HG03442 (cell line): Measurements from ENCODE around the gene CNST.
A peak's percentile ranks its signal among the peaks of the same experiment; 100 is the strongest.
"Not testable (repeated sequence)": the region's sequence is repeated elsewhere in the genome, so short reads cannot be mapped to it uniquely, and the experiment has no call there.

Experiments
- ATAC-seq: cut with Tn5 transposase; IDR thresholded peaks from one replicate; pipeline ENCODE4 v1.9.1; 2021; ENCODE audit warnings: mild to moderate bottlenecking, moderate library complexity; ENCODE audit not compliant: unreplicated experiment

The CNST gene

DNA sequence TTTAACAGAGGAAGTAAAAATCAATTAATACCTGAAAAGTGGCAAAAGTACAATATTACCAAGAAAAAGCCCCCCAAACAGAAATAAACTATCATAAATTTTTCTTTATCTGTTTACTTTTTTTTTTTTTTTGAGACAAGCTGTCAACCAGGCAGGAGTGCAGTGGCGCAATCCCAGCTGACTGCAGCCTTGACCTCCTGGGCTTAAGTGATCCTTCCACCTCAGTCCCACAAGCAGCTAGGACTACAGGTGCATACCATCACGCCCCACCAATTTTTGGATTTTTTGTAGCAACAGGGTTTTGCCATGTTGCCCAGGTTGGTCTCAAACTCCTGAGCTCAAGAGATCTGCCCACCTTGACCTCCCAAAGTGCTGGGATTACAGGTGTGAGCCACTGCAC is 8.2 kb upstream of the CNST start:
- no peak for ATAC-seq

DNA sequence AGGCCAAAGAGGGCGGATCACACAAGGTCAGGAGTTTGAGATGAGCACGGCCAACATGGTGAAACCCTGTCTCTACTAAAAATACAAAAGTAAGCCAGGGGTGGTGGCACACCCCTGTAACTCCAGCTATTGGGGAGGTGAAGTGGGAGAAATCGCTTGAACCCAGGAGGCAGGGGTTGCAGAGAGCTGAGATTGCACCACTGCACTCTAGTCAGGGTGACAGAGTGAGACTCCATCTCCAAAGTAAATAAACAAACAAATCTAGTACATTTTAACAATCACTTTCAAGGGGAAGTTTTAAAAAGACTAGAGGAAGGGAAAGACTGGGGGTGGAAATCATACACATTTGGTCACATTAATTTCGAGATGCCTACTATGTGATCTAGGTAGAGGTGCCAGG is 6.9 kb upstream of the CNST start:
- ATAC-seq: no peak

DNA sequence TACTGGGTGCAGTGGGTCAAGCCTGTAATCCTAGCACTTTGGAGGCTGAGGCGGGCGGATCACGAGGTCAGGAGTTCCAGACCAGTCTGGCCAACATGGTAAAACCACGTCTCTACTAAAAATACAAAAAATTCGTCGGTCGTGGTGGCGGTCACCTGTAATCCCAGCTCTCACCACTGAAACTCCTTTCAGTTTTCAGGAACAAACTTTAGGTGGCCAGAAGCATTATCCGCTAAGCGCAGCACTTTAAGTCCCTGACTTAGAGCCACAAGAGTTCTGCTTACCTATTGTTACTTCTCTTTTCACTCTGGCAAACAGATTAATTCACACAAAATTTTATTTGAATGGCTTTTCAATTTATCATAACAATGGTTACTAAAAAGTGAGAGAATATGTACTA is 5.4 kb upstream of the CNST start:
- ATAC-seq: not testable (repeated sequence)

DNA sequence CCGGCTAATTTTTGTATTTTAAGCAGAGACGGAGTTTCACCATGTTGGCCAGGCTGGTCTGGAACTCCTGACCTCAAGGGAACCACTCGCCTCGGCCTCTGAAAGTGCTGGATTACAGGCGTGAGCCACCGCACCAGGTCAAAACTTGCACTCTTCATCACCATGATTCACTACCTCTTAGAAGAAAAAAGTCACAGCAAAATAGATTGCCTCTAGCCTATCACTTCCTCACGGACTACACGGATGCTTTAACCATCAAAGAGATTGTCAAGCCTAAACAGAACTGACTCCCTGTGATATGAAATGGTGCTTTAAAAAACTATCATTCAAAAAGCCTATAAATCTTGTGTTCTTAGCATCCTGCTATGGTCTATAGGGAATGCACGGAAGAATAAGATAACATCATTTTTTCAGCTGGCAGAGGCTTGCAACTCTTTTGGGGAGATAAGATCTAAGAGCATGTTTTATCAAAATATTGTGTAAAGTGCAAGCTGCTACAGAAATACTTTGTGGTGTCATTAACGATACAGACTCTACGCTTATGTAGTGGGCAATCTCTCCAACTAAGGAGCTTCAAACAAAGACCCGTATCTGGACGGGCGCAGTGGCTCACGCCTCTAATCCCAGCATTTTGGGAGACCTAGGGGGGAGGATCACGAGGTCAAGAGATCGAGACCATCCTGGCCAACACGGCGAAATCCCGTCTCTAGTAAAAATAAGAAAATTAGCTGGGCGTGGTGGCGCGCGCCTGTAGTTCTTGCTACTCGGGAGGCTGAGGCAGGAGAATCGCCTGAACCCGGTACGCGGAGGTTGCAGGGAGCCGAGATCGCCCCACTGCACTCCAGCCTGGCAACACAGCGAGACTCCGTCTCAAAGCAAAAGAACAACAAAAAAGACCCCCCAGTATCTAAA is 1.2 kb upstream of the CNST start:
- ATAC-seq: no peak

DNA sequence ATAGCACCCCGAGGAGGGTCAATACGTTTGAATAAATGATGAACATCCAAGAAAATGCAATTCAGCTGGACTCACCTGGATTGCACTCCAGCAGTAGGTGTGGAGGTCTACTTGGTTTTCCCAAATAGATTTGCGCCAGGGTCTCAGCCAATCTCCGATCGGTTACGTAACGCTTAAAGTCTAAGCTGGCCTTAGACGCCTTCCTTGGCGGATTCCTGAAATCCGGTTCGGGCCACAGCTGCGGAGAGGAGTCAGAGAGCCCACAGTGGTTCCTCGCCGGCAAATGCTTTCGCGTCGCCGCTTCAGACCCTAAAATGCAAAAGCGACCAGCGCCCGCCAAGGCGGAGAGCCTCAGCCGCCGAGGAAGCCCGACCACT is 517 bp upstream of the CNST start:
- ATAC-seq: no peak

DNA sequence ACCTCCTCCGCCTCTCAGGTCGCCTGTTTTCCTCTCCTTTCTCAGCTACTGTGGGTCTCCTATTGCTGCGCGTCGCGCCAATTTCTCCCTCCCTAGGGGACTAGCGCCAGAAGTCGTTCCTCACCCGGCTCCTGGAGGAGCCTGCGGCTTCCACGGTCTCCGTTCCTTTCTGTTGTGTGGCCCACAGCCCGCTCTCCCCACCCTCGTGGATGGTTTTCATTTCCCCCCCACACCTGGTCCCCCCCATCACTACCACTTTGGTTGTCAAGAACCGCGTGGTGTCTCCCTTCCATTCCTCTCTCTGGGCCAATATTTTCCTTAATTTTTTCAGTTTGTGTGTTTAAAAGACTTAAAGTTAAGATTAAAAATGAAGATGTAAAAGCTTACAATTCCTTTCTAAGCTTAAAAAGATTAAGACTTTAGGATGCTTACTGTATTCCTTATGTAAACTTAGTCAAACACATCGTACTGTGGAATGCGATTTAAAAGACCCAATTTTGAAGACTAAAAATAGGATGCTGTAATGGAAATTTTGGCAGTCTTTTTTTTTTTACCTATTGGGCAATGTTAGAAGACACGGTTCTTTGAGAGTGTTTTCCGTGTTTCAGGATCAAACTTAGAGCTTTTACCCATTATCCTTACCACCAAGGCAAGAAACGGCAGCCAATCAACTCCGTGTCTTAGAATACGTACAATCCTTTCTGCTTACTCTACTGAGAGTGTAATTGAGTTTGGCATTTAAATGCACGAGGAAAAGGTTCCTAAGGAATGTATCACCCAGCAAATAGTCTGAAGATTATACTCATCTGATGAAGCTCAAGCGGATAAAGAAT is 773 bp downstream of the CNST start:
- peak; percentile 14 for ATAC-seq

DNA sequence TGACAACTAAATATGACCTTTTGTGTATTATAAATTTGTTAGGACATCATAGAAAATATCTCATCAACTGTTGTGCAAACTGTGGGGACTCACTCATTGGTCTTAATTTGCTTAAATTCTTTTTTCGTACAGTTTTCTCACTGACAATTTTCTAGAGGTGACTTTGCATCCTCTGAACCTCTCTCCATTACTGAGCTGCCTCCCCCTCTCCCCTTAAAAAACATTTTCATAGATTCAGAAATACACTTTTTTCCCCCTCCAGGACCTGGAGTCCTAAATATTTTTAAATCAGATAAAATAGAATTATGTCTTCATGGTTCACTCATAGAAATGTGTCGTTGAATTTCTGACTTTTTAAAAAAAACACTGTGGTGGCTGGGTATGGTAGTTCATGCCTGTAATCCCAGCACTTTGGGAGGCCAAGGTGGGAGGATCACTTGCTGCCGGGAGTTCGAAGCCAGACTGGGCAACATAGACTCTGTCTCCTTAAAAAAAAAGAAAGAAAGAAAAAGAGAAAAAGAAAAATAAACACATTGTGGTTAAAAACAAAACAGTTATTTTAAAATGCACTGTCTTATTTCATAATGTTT is 1.5 kb downstream of the CNST start:
- ATAC-seq: no peak

DNA sequence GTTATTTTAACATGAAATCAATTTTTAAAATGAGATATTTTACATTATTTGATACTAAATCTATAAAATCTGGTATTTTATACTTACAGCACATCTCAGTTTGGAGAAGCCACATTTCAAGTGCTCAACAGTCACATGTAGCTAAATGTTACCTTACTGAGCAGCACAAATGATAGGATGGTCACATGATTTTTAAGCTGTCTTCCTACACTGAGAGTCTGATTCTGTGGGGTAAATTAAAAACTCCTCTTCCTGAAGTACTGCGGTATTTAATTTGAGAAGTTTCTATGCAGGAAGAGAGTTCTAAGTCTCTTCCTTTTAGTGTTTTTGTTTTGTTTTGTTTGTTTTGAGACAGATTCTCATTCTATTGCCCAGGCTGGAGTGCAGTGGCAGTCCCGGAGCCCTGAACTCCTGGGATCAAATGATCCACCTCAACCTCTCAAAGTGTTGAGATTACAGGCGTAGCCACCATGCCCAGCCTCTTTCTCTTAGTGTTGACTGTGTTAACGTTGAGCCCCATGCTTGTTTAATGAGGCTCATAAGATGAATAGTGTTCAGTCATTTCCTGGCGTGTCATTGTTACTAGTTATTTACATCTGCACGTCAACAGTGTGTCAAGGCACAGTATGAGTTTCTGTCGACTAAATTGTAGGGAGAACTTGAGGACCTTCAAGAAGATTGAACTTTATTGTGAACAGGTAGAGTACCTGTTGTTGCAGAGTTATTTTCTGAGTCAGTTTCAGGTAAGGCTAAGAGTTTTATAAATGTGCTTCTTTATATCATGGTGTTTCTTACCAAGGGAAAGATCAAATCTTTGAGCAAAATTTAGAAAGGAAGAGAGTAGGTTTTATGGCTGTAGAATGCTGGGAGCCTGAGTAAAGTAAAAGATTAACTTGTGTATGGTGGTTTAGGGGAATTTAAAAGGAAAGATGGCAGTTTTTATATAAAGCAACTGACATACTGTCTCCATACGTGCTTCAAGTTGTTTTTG is 3.3 kb downstream of the CNST start:
- ATAC-seq: peak; percentile 8

DNA sequence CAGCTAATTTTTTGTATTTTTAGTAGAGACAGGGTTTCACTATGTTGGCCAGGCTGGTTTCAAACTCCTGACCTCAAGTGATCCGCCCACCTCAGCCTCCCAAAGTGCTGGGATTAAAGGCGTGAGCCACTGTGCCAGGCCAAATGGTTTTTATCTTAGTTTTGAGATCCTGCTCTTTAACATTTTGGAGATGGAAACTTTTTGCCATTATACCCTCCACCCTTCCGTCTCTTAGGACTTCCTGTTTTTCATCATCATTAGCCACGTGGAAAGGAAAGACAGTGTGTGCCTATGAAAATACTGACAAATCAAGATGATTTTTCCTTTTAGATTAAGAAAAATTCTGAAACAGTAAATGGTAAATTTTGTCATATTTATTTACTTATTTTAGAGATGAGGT is 5.1 kb downstream of the CNST start:
- ATAC-seq: not testable (repeated sequence)

DNA sequence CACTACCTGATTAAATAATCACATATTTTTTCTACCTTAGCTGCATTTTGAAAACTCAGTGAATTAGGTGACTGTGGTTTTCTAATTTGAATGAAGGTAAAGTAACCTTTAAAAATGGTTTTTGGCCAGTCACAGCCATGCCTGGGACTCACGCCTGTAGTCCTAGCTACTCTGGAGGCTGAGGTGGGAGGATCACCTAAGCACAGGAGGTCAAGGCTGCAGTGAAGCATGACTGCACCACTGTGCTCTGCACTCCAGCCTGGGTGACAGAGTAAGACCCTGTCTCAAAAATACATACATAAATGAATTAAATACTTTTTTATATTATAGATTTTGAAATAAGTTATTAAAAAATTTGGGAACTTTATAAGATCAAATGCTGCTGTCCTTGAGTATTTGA is 5.7 kb downstream of the CNST start:
- no peak for ATAC-seq

DNA sequence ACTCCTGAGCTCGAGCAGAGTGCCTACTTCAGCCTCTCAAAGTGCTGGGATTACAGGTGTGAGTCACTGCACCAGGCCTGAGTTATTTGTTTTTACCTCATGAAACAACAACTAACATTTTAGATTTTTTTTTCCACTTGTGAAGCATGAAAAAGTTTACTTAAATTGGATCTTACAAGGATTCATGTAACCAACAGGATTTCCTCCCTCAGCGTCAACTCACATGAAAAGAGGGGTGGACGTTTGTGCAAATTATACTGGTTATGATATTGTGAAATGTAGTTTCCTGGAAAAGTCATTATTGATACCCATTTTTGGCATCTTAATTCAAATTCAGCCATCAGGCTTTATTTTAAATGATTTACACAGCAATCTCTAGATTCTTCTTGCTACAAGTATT is 6.5 kb downstream of the CNST start:
- no peak for ATAC-seq

DNA sequence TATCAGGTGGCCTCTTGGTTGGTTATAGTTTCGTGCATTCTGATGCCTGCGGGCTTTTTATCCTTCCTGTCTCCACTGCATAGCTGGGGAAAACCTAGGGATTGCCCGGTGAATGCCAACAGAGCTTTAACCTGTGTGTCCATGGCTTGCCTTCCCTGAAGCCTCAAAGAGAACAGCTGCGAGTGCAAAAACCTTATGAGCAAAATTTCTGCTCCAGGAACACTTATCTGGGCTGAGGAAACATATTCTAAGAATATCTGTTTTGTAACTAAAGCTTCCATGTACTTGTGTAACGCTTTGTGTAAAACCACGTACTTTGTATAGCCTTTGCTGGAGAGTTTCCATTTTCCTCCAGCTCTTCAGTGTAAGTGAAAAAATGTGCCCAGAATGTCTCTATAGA is 7.2 kb downstream of the CNST start:
- ATAC-seq: no peak

DNA sequence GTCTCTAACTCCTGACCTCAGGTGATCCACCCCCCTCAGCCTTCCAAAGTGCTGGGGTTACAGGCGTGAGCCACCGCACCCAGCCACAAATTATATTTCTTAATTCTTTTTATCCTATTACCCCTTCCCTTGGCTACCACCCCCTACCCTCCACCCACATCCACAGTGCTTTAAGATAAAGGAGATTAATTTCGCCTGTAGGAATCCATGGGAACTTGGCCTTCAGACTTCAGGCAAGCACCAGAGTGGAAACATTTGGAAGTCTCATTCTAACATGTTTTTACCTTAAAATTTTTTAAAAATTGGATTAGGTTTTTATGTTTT is 10.4 kb downstream of the CNST start:
- ATAC-seq: no peak

DNA sequence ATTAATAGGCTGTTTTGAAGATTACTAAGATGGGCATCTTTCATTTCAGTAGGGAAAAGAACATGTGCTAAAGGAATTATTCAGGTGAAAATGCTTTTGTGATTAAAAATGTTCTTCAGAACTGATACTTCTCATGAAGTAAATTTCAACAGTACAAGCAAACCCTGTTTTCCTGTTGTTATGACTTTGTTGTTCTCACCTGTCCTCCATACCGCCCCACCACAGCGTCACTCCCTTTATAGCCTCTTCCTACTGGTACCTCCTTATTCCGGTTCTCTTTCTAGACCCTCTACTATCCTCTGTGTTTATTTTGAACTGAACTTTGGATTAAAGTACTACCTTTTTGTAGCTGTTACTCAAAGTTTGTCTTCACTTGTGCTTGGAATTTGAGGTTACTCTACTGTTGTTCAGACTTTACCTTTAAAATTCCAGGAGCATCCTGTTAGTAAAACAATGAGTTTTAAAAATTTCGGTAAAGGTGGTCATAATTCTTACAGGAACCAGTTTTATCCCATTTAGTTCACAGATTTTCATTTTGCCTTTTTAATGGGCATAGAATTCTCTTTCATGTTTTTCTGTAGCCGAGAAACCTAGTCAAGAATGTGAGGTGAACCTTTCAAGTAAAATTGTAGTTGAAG is 10.9 kb downstream of the CNST start:
- no peak for ATAC-seq

DNA sequence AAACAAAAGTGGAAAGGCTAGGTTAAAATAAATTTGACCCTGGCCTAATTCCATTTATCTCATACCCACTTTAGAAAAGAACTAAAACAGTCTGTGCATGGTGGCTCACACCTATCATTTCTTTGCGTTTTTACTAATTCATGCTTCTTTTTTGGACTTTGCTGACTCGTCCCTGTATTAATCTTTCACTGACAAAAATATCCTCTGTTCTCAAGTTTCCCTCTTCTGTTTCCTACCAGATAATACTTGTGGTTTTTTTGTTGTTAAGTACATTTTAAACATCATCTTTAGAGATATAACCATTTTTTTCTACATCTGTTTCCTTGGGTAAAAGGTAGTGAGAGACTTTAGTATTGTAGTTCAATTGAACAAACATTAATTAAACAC is 11.5 kb downstream of the CNST start:
- ATAC-seq: no peak

DNA sequence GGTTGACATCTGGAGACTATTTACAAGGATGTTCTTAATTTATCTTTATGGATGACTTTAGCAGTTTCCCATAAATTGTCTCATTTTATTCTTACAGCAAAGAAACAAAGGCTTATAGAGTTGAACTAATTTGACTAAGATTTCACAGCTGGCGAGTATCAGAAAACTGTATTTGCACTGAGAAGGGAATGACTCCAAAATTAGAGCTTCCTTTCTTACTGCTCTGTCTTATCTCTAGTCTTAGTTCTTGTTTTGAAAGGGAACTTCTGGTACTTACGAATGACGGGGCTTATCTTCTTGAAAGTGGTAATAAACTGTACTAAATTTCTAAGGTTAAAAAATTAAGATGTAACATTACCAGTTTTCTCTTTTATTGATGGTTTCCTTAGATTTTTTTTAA is 13.6 kb downstream of the CNST start:
- ATAC-seq: peak; percentile 82

DNA sequence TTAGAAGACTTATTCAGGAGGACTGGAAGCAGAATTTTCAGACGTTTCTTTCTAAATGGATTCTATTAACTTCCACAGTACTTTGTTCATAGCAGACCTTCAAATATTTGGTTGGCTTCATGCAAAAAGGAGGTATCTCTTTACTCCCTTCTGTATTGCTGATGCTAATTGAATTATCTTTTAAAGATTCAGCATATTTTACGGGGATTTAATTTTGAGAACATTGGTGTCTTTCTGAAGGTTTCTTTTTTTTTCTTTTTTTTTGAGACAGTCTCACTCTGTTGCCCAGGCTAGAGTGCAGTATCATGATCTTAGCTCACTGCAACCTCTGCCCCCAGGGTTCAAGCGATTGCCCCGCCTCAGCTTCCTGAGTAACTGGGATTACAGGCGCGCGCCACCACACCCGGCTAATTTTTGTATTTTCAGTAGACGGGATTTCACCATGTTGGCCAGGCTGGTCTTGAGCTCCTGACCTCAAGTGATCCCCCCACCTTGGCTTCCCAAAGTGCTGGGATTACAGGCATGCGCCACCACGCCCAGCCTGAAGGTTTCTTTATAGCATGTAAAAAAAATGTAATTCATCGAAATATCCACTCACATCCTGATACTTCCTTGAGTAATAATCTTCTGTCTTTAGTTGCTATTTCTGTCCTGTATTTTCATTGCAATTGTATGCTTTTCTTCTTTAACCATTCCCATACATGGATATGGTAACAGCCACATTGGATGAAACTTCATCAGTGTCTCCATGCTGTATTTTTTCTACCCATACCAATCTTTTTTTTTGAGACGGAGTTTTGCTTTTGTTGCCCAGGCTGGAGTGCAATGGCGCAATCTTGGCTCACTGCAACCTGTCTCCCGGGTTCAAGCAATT is 14.5 kb downstream of the CNST start:
- ATAC-seq: no peak

DNA sequence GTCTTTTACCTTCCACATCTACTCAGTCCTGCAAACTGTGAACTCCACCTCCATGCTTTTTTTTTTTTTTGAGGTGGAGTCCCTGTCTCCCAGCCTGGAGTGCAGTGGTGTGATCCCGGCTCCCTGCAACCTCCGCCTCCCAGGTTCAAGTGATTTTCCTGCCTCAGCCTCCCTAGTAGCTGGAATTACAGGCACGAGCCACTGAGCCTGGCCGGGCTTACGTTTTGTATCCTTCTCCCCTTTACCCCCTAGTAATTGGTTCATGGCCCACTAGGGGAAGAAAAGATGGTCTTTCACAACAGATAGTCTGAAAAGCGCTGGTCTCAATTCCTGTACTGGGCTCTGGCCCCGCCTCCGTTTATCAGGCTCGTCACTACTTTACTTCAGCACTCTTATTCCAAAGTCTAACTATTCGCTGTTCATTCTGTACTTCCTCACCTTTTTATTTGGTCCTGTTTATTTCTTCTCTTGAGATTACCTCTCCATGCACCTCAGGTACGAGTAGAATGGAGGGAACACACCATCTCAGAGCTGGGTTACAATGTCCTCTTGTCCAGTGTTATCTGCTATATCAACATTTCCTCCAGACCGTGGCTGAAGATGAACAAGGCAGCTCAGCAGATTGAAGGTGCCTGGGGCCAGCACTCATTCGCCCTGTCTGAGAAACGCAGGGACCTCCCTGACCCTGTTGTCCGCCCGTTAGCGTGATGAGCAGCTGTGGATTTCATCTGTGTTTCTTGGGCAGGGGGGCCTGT is 16.2 kb downstream of the CNST start:
- ATAC-seq: no peak

DNA sequence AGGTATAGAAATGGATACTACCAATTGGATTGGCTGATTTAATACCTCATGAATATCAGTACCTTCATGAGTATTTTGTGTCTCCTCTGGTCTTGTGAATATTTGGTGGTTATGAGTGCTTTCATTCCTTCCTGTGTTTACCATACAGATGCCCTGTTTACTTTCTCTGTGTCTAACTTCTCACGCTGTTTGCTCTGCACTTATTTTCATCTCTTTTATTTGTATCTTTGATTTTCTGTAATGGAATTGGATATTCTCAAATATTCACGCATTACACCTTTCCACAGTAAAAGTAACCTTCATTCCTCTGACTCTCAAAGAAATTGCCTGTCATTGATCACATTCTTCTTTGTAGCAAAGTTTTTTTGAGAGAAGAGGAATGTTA is 16.8 kb downstream of the CNST start:
- ATAC-seq: no peak
